HepG2 (cell line): ENCODE data around the gene CLUH. TPM values are rescaled to one million over a fixed set of nuclear protein-coding genes. Genes with fewer than 3 reads are reported as not detected.
A peak's percentile ranks its signal among the peaks of the same experiment; 100 is the strongest.

Experiments
- ATAC-seq: fragments of 200-7000 bp; cut with Tn5 transposase; 3 replicates; pipeline ENCODE4 v1.9.1; 2020; ENCODE audit warnings: mild to moderate bottlenecking, moderate library complexity
- BruUV-seq: library from RNA; stranded (reverse); fragments of 400-500 nt; replicated peaks from 2 replicates; lab custom pipeline; 2021; lab: Mats Ljungman, UMichigan
- CTCF ChIA-PET: fragments of 300-600 bp; formaldehyde crosslinking; extraction: SDS; loops from one replicate; lab custom pipeline; 2021; ENCODE audit warnings: low total read pairs, inconsistent platforms, low intra/inter-chr PET ratio; lab: Yijun Ruan, JAX
- POLR2A ChIA-PET: fragments of 350-600 bp; sonication (Branson Sonifier 250); formaldehyde crosslinking; loops from one replicate; lab custom pipeline; 2020; ENCODE audit warnings: antibody characterized with exemption, inconsistent platforms; lab: Yijun Ruan, JAX
- DNase-seq: peaks from one replicate; pipeline ENCODE4 v3.0.0-alpha.2; 2015; ENCODE audit warnings: low spot score
- FAIRE-seq: peaks from 3 replicates; lab custom pipeline; 2011; peaks lifted over from hg19 to GRCh38; lab: Jason Lieb, UNC
- H2AFZ ChIP-seq: one replicate; pipeline ENCODE4 v1.6.1; 2011; ENCODE audit warnings: low read length, inconsistent platforms
- H3K27ac ChIP-seq: fragments of 300-600 bp; 3 replicates; pipeline ENCODE4 v1.8.0; 2011; ENCODE audit warnings: mixed run types, mild to moderate bottlenecking, mixed read lengths, low read length, inconsistent platforms; ENCODE audit not compliant: insufficient read depth; ENCODE audit errors: extremely low read length
- H3K27me3 ChIP-seq, 2 experiments: fragments of 200-600 bp in 1 of 2; 2 replicates in 1 of 2; 3 replicates in 1 of 2; pipeline versions ENCODE4 v1.6.0 to v1.8.0; 2011; ENCODE audit warnings: low read length in 2 of 2, mild to moderate bottlenecking in 2 of 2, moderate library complexity in 2 of 2, inconsistent platforms in 1 of 2; ENCODE audit not compliant: insufficient read depth in 2 of 2, control insufficient read depth in 1 of 2
- H3K36me3 ChIP-seq, 2 experiments: fragments of 200-600 bp in 1 of 2; replicated peaks in 1 of 2; 2 replicates in 1 of 2; 3 replicates in 1 of 2; pipeline versions ENCODE4 v1.5.1 to v1.8.0; 2011; ENCODE audit warnings: low read length in 2 of 2, inconsistent platforms in 1 of 2; ENCODE audit not compliant: insufficient read depth in 2 of 2, control insufficient read depth in 1 of 2
- H3K4me1 ChIP-seq: 2 replicates; pipeline ENCODE4 v1.5.1; 2012; ENCODE audit warnings: low read length, inconsistent platforms; ENCODE audit not compliant: insufficient read depth
- H3K4me2 ChIP-seq: 2 replicates; pipeline ENCODE4 v1.6.0; 2011; ENCODE audit warnings: low read depth, low read length, inconsistent platforms
- H3K4me3 ChIP-seq, 3 experiments: fragments of 200-600 bp in 1 of 3; sonication (generic), shearing (Covaris generic) in 1 of 3; replicated peaks in 1 of 3; 2 replicates each; pipeline ENCODE4 v1.5.1; 2011 to 2016; ENCODE audit warnings: low read length in 3 of 3, inconsistent platforms in 2 of 3, low read depth in 2 of 3, mild to moderate bottlenecking in 2 of 3, control low read depth in 1 of 3, mixed read lengths in 1 of 3; ENCODE audit not compliant: insufficient read depth in 1 of 3
- H3K79me2 ChIP-seq: one replicate; pipeline ENCODE4 v1.6.1; 2011; ENCODE audit warnings: low read length, inconsistent platforms; ENCODE audit not compliant: insufficient read depth
- H3K9ac ChIP-seq: 2 replicates; pipeline ENCODE4 v1.6.0; 2011; ENCODE audit warnings: mild to moderate bottlenecking, low read depth, low read length, inconsistent platforms; ENCODE audit not compliant: insufficient read depth
- H3K9me3 ChIP-seq: 2 replicates; pipeline ENCODE4 v1.5.1; 2012; ENCODE audit warnings: mild to moderate bottlenecking, low read length
- H4K20me1 ChIP-seq: 2 replicates; pipeline ENCODE4 v1.6.0; 2011; ENCODE audit warnings: inconsistent platforms, mild to moderate bottlenecking, low read length, moderate library complexity; ENCODE audit not compliant: insufficient read depth
- AGO2 ChIP-seq: fragments of 200-400 bp; formaldehyde crosslinking; optimal IDR thresholded peaks from 2 replicates; pipeline ENCODE3; 2017; ENCODE audit warnings: mild to moderate bottlenecking, low read depth, low read length, moderate library complexity
- AHDC1 ChIP-seq: sonication (generic); formaldehyde crosslinking; IDR thresholded peaks from 2 replicates; pipeline ENCODE4 v1.5.1; 2020; ENCODE audit warnings: mild to moderate bottlenecking, missing genetic modification reagents, borderline replicate concordance
- MED1 ChIP-seq: sonication (generic); formaldehyde crosslinking; IDR thresholded peaks from 2 replicates; pipeline ENCODE4 v1.4.0; 2020; ENCODE audit warnings: missing genetic modification reagents
- TEAD2 ChIP-seq: sonication (generic); formaldehyde crosslinking; IDR thresholded peaks from 2 replicates; pipeline ENCODE4 v1.9.0; 2021; ENCODE audit warnings: missing genetic modification reagents
- TFDP2 ChIP-seq: sonication (generic); formaldehyde crosslinking; IDR thresholded peaks from 2 replicates; pipeline ENCODE4 v1.4.0; 2020; ENCODE audit warnings: missing genetic modification reagents
- ZNF564 ChIP-seq: sonication (generic); formaldehyde crosslinking; IDR thresholded peaks from 2 replicates; pipeline ENCODE4 v1.8.1; 2023; ENCODE audit warnings: mild to moderate bottlenecking, missing genetic modification reagents
- ZNF747 ChIP-seq: sonication (generic); formaldehyde crosslinking; IDR thresholded peaks from 2 replicates; pipeline ENCODE4 v1.8.1; 2023; ENCODE audit warnings: missing genetic modification reagents, mild to moderate bottlenecking, borderline replicate concordance
- WGBS: methylation state at CpG from one replicate; pipeline ENCODE4 v1.1.6; 2017; ENCODE audit warnings: low lambda C conversion rate; 5-methylcytosine and 5-hydroxymethylcytosine counted together
- in situ Hi-C: cut with HindIII; loops from 2 replicates; pipeline ENCODE4 v1.10.0; 2017; ENCODE audit warnings: low pct_unique_long_range_greater_than_20kb; ENCODE audit not compliant: extremely low pct_ligation_motif_present
- intact Hi-C: fragments of 100-400 bp; cut with micrococcal nuclease; formaldehyde crosslinking; loops from one replicate; pipeline ENCODE4 v1.10.0; 2022; ENCODE audit not compliant: unreplicated experiment
- polyA plus RNA-seq, 8 experiments: library from polyadenylated mRNA; depleted of rRNA in 3 of 8; stranded (reverse) in 7 of 8; unstranded in 1 of 8; fragments of >200 nt; fragmentation: Illumina TruSeq in 4 of 8; extraction: Trizol in 4 of 8; gene quantifications; 2 replicates each; pipeline versions ENCODE4 v1.2.1 to v1.2.3, GENCODE V29; 2011 to 2016; ENCODE audit warnings: low read depth in 4 of 8, missing spikeins in 1 of 8, mixed read lengths in 1 of 8; ENCODE audit not compliant: insufficient read depth in 1 of 8
- total RNA-seq, 5 experiments: library from RNA; depleted of rRNA; stranded (reverse); fragments of >200 nt; fragmentation: Illumina TruSeq; extraction: Trizol; gene quantifications; 2 replicates each; pipeline ENCODE4 v1.2.3, GENCODE V29; 2016; ENCODE audit warnings: low read depth in 1 of 5

Gene CLUH
- total and polyA plus RNA-seq, 2 of the 13 experiments (the other 11 are each of a cell fraction or from before 2014, with no cell fraction given) = 30.9 to 60.5 TPM

DNA sequence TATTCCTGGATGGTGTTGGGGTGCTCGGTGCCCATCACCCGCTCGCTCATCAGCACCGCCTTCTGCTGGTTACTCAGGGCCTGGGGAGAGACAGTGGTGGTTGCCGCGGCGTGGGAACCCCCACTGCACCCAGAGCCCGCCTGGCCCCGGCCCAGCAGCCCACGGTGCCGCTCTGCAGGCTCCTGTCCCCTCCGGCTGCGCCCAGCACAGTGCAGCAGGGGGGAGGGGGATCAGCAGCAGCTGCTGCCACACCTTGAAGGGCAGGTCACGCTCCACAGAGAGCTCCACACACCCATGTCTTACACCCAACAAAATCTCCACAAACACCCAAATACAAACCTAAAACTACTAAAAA lies 18.8 kb downstream of the CLUH start:
- no peak for DNase-seq
- Histone ChIP-seq H3K79me2 (no peaks in the 10 kb centered on the region), H3K4me3 (no peak overlapping the region), H3K9me3 (no peaks in the 10 kb centered on the region), H3K27ac (no peak overlapping the region), H4K20me1 (peaks cover 6% of the 10 kb centered on the region; the same call in 1 of the 2 replicates)
- in situ Hi-C loops = no loop called here
- BruUV-seq = no TSS peak
- CTCF ChIA-PET = no interaction called here
- TF ChIP-seq AHDC1 (CRISPR knock-in tag) (no peak), MED1 (CRISPR knock-in tag) (no peak), ZNF564 (CRISPR knock-in tag) (no peak), ZNF747 (no peak), TFDP2 (CRISPR knock-in tag) (no peak), AGO2 (peak; percentile 10), TEAD2 (no peak)
- TF ChIP-seq, all 625 proteins: peak for 1
- ATAC-seq (no peak), FAIRE-seq (no peak)
- Histone ChIP-seq H3K36me3 (peaks cover 37 to 48% of the 10 kb centered on the region in 2 experiments; a peak in 4 of 5 replicates), H2AFZ (no peak overlapping the region), H3K4me1 (no peaks in the 10 kb centered on the region), H3K9ac (no peak overlapping the region), H3K27me3 (no peaks in the 10 kb centered on the region), H3K4me2 (no peak overlapping the region)
- 99% methylated on average over 14 of the region's 14 CpGs for WGBS
- POLR2A ChIA-PET = no interaction called here
- intact Hi-C loops = no loop called here
